Measurements from ENCODE around the gene PCSK5. TPM values are rescaled to one million over a fixed set of nuclear protein-coding genes. Genes with fewer than 3 reads are reported as not detected.

Gene PCSK5
- total RNA-seq, 4 donors from 2014 or later: 22.0 to 37.4 (median 27.8) TPM

DNA sequence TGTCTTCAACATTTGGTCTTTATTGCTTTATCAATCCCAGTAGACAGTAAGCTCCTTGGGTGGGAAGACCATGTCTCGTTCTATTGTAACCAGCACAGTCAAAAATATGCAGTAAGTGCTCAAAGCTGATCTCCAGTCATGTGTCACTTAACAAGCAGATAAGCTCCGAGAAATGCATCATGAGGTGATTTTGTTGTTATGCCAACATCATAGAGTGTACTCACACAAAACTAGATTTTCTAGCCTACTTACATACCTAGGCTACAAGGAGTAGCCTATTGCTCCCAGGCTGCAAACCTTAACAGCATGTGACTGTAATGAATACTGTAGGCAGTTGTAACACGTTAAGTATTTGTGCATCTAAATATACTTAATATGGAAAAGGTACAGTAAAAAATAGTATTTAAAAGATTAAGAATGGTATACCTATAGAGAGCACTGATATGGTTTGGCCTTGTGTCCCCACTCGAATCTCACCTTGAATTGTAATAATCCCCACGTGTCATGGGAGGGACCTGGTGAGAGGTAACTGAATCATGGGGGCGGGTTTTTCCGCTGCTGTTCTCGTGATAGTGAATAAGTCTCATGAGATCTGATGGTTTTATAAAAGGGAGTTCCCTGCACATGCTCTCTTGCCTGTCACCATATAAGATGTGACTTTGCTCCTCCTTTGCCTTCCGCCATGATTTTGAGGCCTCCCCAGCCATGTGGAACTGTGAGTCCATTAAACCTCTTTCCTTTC, 39.8 kb upstream of the PCSK5 start:
- intact Hi-C loops (cut with DNase I): no loop called here
- TF ChIP-seq, protein P1, sequence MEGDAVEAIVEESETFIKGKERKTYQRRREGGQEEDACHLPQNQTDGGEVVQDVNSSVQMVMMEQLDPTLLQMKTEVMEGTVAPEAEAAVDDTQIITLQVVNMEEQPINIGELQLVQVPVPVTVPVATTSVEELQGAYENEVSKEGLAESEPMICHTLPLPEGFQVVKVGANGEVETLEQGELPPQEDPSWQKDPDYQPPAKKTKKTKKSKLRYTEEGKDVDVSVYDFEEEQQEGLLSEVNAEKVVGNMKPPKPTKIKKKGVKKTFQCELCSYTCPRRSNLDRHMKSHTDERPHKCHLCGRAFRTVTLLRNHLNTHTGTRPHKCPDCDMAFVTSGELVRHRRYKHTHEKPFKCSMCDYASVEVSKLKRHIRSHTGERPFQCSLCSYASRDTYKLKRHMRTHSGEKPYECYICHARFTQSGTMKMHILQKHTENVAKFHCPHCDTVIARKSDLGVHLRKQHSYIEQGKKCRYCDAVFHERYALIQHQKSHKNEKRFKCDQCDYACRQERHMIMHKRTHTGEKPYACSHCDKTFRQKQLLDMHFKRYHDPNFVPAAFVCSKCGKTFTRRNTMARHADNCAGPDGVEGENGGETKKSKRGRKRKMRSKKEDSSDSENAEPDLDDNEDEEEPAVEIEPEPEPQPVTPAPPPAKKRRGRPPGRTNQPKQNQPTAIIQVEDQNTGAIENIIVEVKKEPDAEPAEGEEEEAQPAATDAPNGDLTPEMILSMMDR (IDR thresholded peaks at IDR 0.05): no peak
- TF ChIP-seq POLR2AphosphoS5 (IDR thresholded peaks at IDR 0.05) (no peak), POLR2A (IDR thresholded peaks at IDR 0.05; ENCODE audit: low read depth) (no peak), EP300 (IDR thresholded peaks at IDR 0.05) (no peak)
- WGBS: 95% methylated on average over 9 of the region's 9 CpGs

DNA sequence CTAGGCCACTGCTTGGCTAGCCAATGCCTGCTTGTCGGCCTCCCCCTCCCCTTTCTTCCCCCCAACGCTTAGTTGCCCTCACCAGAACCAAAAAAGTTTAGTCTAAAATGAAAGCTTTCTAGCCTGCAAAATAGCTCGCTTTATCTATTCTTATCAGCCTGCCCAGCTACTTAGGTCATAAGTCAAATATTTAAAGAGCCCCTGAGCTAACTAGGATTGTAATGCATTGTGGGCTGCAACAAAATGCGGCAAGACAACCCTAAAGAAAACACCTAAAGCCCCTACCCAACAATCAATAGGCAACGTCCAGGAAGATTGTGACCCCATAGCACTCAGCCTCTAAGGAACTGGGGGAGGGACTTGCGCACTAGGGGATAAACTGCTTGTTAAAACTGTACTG, 38.6 kb upstream of the PCSK5 start:
- intact Hi-C loops (cut with DNase I): no loop called here
- 87% methylated on average over 6 of the region's 6 CpGs for WGBS
- DNase-seq (ENCODE audit: extremely low spot score): no peak

More for the DNA sequence above, 39.8 kb upstream of the PCSK5 start:
- Histone ChIP-seq H3K4me3 (no peak overlapping the region), H3K4me1 (no peaks in the 10 kb centered on the region), H3K27ac (replicated peaks in 1 of 4) (no peak overlapping the region), H3K9me3 (no peaks in the 10 kb centered on the region), H3K36me3 (no peaks in the 10 kb centered on the region), H3K27me3 (no peaks in the 10 kb centered on the region)
- peak; percentile 66 for DNase-seq (ENCODE audit: extremely low spot score)

DNA sequence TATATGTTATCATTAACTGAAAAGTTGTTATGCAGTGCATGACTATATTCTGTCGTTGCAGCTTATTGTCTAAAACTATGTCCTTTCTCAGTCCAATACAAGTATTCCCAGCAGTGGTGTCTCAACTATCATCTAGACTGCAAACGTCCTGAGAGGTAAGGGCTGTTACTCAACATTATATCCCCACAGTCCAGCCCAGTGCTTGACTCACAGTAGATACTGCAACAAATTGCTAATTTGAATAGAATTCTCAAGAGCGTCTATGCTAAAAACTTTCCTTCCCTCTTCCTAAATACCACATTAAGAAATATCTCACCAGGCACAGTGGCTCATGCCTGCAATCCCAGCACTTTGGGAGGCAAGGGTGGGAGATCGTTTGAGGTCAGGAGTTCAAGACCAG, 37.7 kb upstream of the PCSK5 start:
- 86% methylated on average over 4 of the region's 4 CpGs for WGBS
- intact Hi-C loops (cut with DNase I): no loop called here
- H3K36me3 ChIP-seq: no peaks in the 10 kb centered on the region

More for the DNA sequence above, 38.6 kb upstream of the PCSK5 start:
- Histone ChIP-seq H3K36me3 (no peaks in the 10 kb centered on the region), H3K4me1 (no peaks in the 10 kb centered on the region), H3K9me3 (no peaks in the 10 kb centered on the region), H3K27me3 (no peaks in the 10 kb centered on the region), H3K4me3 (no peak overlapping the region), H3K27ac (replicated peaks in 1 of 4) (no peak overlapping the region)
- TF ChIP-seq POLR2A (IDR thresholded peaks at IDR 0.05; ENCODE audit: low read depth) (no peak), EP300 (IDR thresholded peaks at IDR 0.05) (no peak), POLR2AphosphoS5 (IDR thresholded peaks at IDR 0.05) (no peak)
- TF ChIP-seq, protein P1 (IDR thresholded peaks at IDR 0.05): no peak

DNA sequence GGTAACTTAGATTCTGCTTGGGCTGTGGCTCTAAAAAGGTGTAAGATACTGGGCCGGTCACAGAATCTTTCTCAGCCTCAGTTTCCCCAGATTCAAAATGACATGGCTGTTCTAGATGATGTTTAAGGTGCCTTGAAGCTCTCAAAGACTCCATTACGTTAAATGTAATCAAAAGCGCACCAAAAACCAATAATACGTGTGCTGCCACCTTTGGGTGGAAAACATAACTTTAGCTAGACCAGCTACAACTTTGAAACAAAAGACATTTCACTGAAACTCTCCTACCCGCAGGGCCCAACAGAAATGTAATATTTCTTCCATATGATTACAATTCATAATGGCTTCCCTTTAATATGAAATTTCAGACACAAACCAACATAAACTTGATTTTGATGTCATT, 35.0 kb upstream of the PCSK5 start:
- H3K4me1 ChIP-seq: no peaks in the 10 kb centered on the region
- no peaks in the 10 kb centered on the region for H3K36me3 ChIP-seq
- WGBS: 55% methylated on average over 5 of the region's 5 CpGs
- TF ChIP-seq, protein P1 (IDR thresholded peaks at IDR 0.05): peak; percentile 18 to 36 (median 25)
- TF ChIP-seq EP300 (IDR thresholded peaks at IDR 0.05): no peak
- no peaks in the 10 kb centered on the region for H3K9me3 ChIP-seq
- intact Hi-C loops (cut with DNase I): loop anchor here (5.0 kb wide), 1 partner anchor 588 kb away; no protein-coding TSS in a partner anchor
- H3K4me3 ChIP-seq: no peak overlapping the region
- peak; percentile 12 for DNase-seq (ENCODE audit: extremely low spot score)
- H3K27ac ChIP-seq (replicated peaks in 1 of 4): no peak overlapping the region
- H3K27me3 ChIP-seq: no peaks in the 10 kb centered on the region

More for the DNA sequence above, 37.7 kb upstream of the PCSK5 start:
- no peaks in the 10 kb centered on the region for H3K9me3 ChIP-seq
- no peaks in the 10 kb centered on the region for H3K27me3 ChIP-seq
- no peak overlapping the region for H3K4me3 ChIP-seq
- peak; percentile 68 for DNase-seq (ENCODE audit: extremely low spot score)
- H3K4me1 ChIP-seq: no peaks in the 10 kb centered on the region
- no peak for TF ChIP-seq POLR2AphosphoS5 (IDR thresholded peaks at IDR 0.05)
- no peak for TF ChIP-seq POLR2A (IDR thresholded peaks at IDR 0.05; ENCODE audit: low read depth)
- TF ChIP-seq, protein P1 (IDR thresholded peaks at IDR 0.05): no peak
- TF ChIP-seq EP300 (IDR thresholded peaks at IDR 0.05): no peak
- no peak overlapping the region for H3K27ac ChIP-seq (replicated peaks in 1 of 4)
